ENCODE results near the gene GPR156. TPM values are rescaled to one million over a fixed set of nuclear protein-coding genes. Genes with fewer than 3 reads are reported as not detected.

Gene GPR156
- total and polyA plus RNA-seq, 10 of the 15 experiments (the other 5 are each of a cell fraction or from before 2014, with no cell fraction given), result 0.08 to 0.15 (median 0.11) TPM; not detected in 6

- CTCF ChIA-PET, result no interaction called here
These were observed 80.7 kb downstream of the GPR156 start for GRCh38 chr3:120204338-120204737.

GRCh38 chr3:120203621-120204020 lies 81.4 kb downstream of the GPR156 start:
- Histone ChIP-seq H3K79me2 (ENCODE audit: control insufficient read depth, insufficient read depth, low read length) (no peaks in the 10 kb centered on the region), H3K27me3 (replicated peaks in 1 of 2; ENCODE audit: control insufficient read depth in 2 of 2, insufficient read depth in 2 of 2, low read length in 1 of 2) (no peaks in the 10 kb centered on the region), H3K4me3 (no peak overlapping the region), H3K9me3 (replicated peaks; ENCODE audit: control insufficient read depth, insufficient read depth, low read length) (no peaks in the 10 kb centered on the region), H3K9ac (ENCODE audit: control insufficient read depth, insufficient read depth, low read length) (no peak overlapping the region), H3K4me1 (ENCODE audit: control insufficient read depth, insufficient read depth, low read length) (no peaks in the 10 kb centered on the region), H3K36me3 (ENCODE audit: control insufficient read depth in 2 of 2, insufficient read depth in 2 of 2, low read length in 1 of 2) (no peaks in the 10 kb centered on the region), H4K20me1 (ENCODE audit: control insufficient read depth, insufficient read depth) (no peaks in the 10 kb centered on the region), H3K4me2 (ENCODE audit: control insufficient read depth, insufficient read depth) (no peak overlapping the region), H2AFZ (ENCODE audit: control insufficient read depth, low read depth, low read length) (no peak overlapping the region), H3K27ac (ENCODE audit: control insufficient read depth, insufficient read depth) (no peak overlapping the region)
- FAIRE-seq (no peak), DNase-seq (ENCODE audit: low read depth, low spot score) (no peak), ATAC-seq (no peak)
- no TSS peak for BruUV-seq (replicated peaks)
- intact Hi-C loops (cut with micrococcal nuclease; ENCODE audit: unreplicated experiment) (no loop called here), in situ Hi-C loops (cut with MboI) (no loop called here)
- POLR2A ChIA-PET, result no interaction called here
- RAD21 ChIA-PET (ENCODE audit: unreplicated experiment), result no interaction called here
- SMC1A ChIA-PET (ENCODE audit: uncharacterized antibody, unreplicated experiment), result interaction anchor here (0.7 kb wide), 1 partner anchor 89 kb away, joined by 3 read pairs; no protein-coding TSS in a partner anchor
- CTCF ChIA-PET, result no interaction called here
- 57% methylated on average over 7 of the region's 7 CpGs for WGBS (ENCODE audit: insufficient coverage, insufficient replicate concordance, low lambda C conversion rate, missing lambda C conversion rate)
- TF ChIP-seq ZNF207 (IDR thresholded peaks at IDR 0.05; ENCODE audit: borderline replicate concordance), result no peak
- no peak for TF ChIP-seq MYC (IDR thresholded peaks at IDR 0.05; ENCODE audit: insufficient read depth, insufficient read length, insufficient replicate concordance, low read length, severe bottlenecking)
- no peak for TF ChIP-seq STAT3 (IDR thresholded peaks at IDR 0.05; ENCODE audit: low read depth, low read length)
- no peak for TF ChIP-seq CTCF (IDR thresholded peaks at IDR 0.05 in 2 of 3, conservative IDR thresholded peaks at IDR 0.05 in 1 of 3; ENCODE audit: control insufficient read depth in 2 of 3, extremely low read depth in 1 of 3, insufficient read depth in 1 of 3, low read depth in 3 of 3, low read length in 3 of 3)
- no peak for TF ChIP-seq LARP7 (IDR thresholded peaks at IDR 0.05)
- TF ChIP-seq ZNF217 (IDR thresholded peaks at IDR 0.05), result no peak
- no peak for TF ChIP-seq BCLAF1 (IDR thresholded peaks at IDR 0.05)
- TF ChIP-seq SRF (IDR thresholded peaks at IDR 0.05; ENCODE audit: low read depth in 2 of 2, low read length in 2 of 2), result no peak

More at GRCh38 chr3:120204338-120204737, 80.7 kb downstream of the GPR156 start:
- Histone ChIP-seq H3K9me3 (replicated peaks; ENCODE audit: control insufficient read depth, insufficient read depth, low read length) (no peaks in the 10 kb centered on the region), H3K36me3 (ENCODE audit: control insufficient read depth in 2 of 2, insufficient read depth in 2 of 2, low read length in 1 of 2) (no peaks in the 10 kb centered on the region), H3K4me3 (no peak overlapping the region), H3K9ac (ENCODE audit: control insufficient read depth, insufficient read depth, low read length) (no peak overlapping the region), H3K4me2 (ENCODE audit: control insufficient read depth, insufficient read depth) (no peak overlapping the region), H4K20me1 (ENCODE audit: control insufficient read depth, insufficient read depth) (no peaks in the 10 kb centered on the region), H3K4me1 (ENCODE audit: control insufficient read depth, insufficient read depth, low read length) (no peaks in the 10 kb centered on the region), H3K27ac (ENCODE audit: control insufficient read depth, insufficient read depth) (no peak overlapping the region), H3K27me3 (replicated peaks in 1 of 2; ENCODE audit: control insufficient read depth in 2 of 2, insufficient read depth in 2 of 2, low read length in 1 of 2) (no peaks in the 10 kb centered on the region), H3K79me2 (ENCODE audit: control insufficient read depth, insufficient read depth, low read length) (no peaks in the 10 kb centered on the region), H2AFZ (ENCODE audit: control insufficient read depth, low read depth, low read length) (no peak overlapping the region)
- ChIA-PET SMC1A (ENCODE audit: uncharacterized antibody, unreplicated experiment) (no interaction called here), POLR2A (no interaction called here), RAD21 (ENCODE audit: unreplicated experiment) (no interaction called here)
- FAIRE-seq (no peak), DNase-seq (ENCODE audit: low read depth, low spot score) (no peak), ATAC-seq (no peak)
- 51% methylated on average over 5 of the region's 5 CpGs for WGBS (ENCODE audit: insufficient coverage, insufficient replicate concordance, low lambda C conversion rate, missing lambda C conversion rate)
- intact Hi-C loops (cut with micrococcal nuclease; ENCODE audit: unreplicated experiment), result no loop called here
- no TSS peak for BruUV-seq (replicated peaks)
- TF ChIP-seq HDAC6 (IDR thresholded peaks at IDR 0.05; ENCODE audit: unreplicated experiment), result no peak
- no peak for TF ChIP-seq SIX5 (IDR thresholded peaks at IDR 0.05; ENCODE audit: low read depth, low read length, severe bottlenecking)
- TF ChIP-seq TCF12 (IDR thresholded peaks at IDR 0.05; ENCODE audit: low read depth, low read length), result no peak
- TF ChIP-seq, protein P1, sequence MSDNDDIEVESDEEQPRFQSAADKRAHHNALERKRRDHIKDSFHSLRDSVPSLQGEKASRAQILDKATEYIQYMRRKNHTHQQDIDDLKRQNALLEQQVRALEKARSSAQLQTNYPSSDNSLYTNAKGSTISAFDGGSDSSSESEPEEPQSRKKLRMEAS (IDR thresholded peaks at IDR 0.05; ENCODE audit: low read depth, low read length), result no peak
- in situ Hi-C loops (cut with MboI), result no loop called here

Data from GM12878 (cell line).